KMS-11 (cell line): ENCODE data around the gene MNT.

Source experiments
- H2AFZ ChIP-seq: fragments of 200-600 bp; sonication (generic); 2 replicates; pipeline ENCODE4 v1.6.1; 2016; ENCODE audit warnings: antibody characterized with exemption, mixed run types, low read depth
- H3K27ac ChIP-seq: fragments of 200-600 bp; sonication (generic); 2 replicates; pipeline ENCODE4 v1.6.1; 2016; ENCODE audit warnings: mild to moderate bottlenecking, mixed run types
- H3K27me3 ChIP-seq: fragments of 200-600 bp; sonication (generic); 2 replicates; pipeline ENCODE4 v1.6.1; 2017; ENCODE audit warnings: mild to moderate bottlenecking, low read depth, mixed run types, moderate library complexity; ENCODE audit not compliant: insufficient read depth
- H3K36me3 ChIP-seq: fragments of 200-600 bp; sonication (generic); 2 replicates; pipeline ENCODE4 v1.6.1; 2017; ENCODE audit warnings: mild to moderate bottlenecking, mixed run types; ENCODE audit not compliant: insufficient read depth
- H3K4me1 ChIP-seq: fragments of 200-600 bp; sonication (generic); 2 replicates; pipeline ENCODE4 v1.6.1; 2016; ENCODE audit warnings: mild to moderate bottlenecking, low read depth, mixed run types; ENCODE audit not compliant: poor library complexity, severe bottlenecking
- H3K4me2 ChIP-seq: fragments of 200-600 bp; sonication (generic); 2 replicates; pipeline ENCODE4 v1.7.0; 2016; ENCODE audit warnings: mild to moderate bottlenecking, mixed run types
- H3K4me3 ChIP-seq: fragments of 200-600 bp; sonication (generic); IDR thresholded peaks from 2 replicates; pipeline ENCODE4 v1.6.1; 2017; ENCODE audit warnings: low read depth, low read length, mixed read lengths; ENCODE audit not compliant: insufficient read depth
- H3K79me2 ChIP-seq: fragments of 200-600 bp; sonication (generic); 2 replicates; pipeline ENCODE4 v1.6.1; 2016; ENCODE audit warnings: low read depth, mixed run types; ENCODE audit not compliant: insufficient read depth
- H3K9ac ChIP-seq: fragments of 200-600 bp; sonication (generic); 2 replicates; pipeline ENCODE4 v1.6.1; 2016; ENCODE audit warnings: mild to moderate bottlenecking, mixed run types
- H4K20me1 ChIP-seq: fragments of 200-600 bp; sonication (generic); 2 replicates; pipeline ENCODE4 v1.6.1; 2016; ENCODE audit warnings: mild to moderate bottlenecking, mixed run types; ENCODE audit not compliant: insufficient read depth
- TF ChIP-seq, protein P1 (sequence below): fragments of 200-600 bp; sonication (generic); conservative IDR thresholded peaks from 2 replicates; pipeline ENCODE4 v1.6.1; 2017; ENCODE audit warnings: low read depth, mild to moderate bottlenecking, antibody characterized with exemption, low read length, moderate library complexity, mixed read lengths

Gene MNT

DNA sequence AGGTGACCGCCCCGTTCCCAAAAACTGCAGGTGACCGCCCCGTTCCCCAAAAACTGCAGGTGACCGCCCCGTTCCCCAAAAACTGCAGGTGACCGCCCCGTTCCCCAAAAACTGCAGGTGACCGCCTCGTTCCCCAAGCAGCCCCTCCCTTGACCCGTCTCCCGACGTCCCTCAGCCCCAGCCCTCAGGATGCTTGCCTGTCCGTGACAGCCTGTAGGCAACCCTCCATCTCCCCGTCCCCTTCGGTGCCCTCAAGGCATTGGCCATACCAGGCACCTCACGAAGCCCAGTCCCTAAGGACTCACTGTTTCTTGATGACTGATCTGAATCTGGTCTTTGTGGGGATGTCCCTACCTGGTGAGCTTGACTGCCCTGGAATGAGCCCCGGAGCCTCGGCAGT lies 38.4 kb downstream of the MNT start:
- no peaks in the 10 kb centered on the region for H3K27me3 ChIP-seq
- H3K79me2 ChIP-seq = no peaks in the 10 kb centered on the region
- no peak overlapping the region for H3K27ac ChIP-seq
- H2AFZ ChIP-seq = no peak overlapping the region
- no peaks in the 10 kb centered on the region for H4K20me1 ChIP-seq
- no peak overlapping the region for H3K4me2 ChIP-seq
- no peak overlapping the region for H3K9ac ChIP-seq
- no peaks in the 10 kb centered on the region for H3K36me3 ChIP-seq
- H3K4me3 ChIP-seq = no peak overlapping the region
- no peaks in the 10 kb centered on the region for H3K4me1 ChIP-seq
- TF ChIP-seq, protein P1, sequence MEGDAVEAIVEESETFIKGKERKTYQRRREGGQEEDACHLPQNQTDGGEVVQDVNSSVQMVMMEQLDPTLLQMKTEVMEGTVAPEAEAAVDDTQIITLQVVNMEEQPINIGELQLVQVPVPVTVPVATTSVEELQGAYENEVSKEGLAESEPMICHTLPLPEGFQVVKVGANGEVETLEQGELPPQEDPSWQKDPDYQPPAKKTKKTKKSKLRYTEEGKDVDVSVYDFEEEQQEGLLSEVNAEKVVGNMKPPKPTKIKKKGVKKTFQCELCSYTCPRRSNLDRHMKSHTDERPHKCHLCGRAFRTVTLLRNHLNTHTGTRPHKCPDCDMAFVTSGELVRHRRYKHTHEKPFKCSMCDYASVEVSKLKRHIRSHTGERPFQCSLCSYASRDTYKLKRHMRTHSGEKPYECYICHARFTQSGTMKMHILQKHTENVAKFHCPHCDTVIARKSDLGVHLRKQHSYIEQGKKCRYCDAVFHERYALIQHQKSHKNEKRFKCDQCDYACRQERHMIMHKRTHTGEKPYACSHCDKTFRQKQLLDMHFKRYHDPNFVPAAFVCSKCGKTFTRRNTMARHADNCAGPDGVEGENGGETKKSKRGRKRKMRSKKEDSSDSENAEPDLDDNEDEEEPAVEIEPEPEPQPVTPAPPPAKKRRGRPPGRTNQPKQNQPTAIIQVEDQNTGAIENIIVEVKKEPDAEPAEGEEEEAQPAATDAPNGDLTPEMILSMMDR = no peak

DNA sequence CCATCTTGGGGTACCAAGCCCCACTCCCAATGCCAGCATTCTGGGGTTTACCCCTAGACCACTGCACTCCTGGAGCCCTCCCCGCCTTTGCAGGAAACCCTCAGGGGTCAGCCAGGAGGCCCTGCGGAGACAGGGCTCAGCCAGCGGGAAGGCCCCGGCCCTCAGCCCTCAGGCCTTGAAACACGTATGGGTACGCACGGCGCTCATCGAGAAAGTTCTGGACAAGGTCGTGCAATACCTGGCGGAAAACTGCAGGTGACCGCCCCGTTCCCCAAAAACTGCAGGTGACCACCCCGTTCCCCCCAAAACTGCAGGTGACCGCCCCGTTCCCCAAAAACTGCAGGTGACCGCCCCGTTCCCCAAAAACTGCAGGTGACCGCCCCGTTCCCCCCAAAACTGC lies 38.8 kb downstream of the MNT start:
- no peaks in the 10 kb centered on the region for H3K36me3 ChIP-seq
- H3K4me1 ChIP-seq = no peaks in the 10 kb centered on the region

DNA sequence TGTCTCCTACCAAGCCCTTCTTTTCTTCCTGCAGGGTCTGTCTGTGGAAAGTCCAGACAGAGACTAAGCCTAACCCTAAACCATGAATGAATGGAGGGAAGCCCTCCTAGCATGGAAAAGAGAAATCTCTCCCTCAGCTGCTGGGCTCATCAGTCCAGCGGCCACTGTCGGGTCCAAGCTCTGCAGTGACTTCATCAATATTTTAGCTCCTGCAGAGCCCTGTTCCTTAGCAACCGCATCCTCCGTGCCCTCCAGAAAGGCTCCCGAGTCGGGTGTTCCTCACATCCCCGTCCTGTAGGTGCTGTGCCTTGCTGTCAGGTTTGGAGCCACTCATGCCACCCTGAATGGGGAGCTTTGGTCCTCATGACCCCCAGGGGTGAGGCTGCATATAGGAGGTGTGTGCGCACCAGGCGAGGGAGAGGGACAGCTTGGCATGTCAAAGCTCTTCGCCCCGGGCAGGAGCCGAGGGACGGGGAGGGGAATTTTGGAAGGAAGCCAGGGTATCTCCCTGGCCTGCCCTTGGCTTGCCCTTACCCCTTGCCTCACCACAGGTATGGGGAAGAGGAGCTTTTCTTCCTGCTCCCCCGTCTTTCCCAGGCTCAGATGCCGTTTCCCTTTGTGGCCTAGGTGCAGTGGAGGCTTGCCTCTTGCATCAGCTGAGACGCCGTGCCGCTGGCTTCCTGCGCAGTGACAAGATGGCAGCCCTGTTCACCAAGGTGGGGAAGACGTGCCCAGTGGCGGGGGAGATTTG lies 39.7 kb downstream of the MNT start:
- no peak overlapping the region for H3K4me3 ChIP-seq
- no peaks in the 10 kb centered on the region for H3K4me1 ChIP-seq
- H3K36me3 ChIP-seq = no peaks in the 10 kb centered on the region
- H3K9ac ChIP-seq = no peak overlapping the region
- no peak overlapping the region for H3K27ac ChIP-seq
- TF ChIP-seq, protein P1 = no peak
- no peak overlapping the region for H2AFZ ChIP-seq
- H3K27me3 ChIP-seq = no peaks in the 10 kb centered on the region
- no peaks in the 10 kb centered on the region for H3K79me2 ChIP-seq
- no peaks in the 10 kb centered on the region for H4K20me1 ChIP-seq
- H3K4me2 ChIP-seq = no peak overlapping the region

More for the DNA sequence above, 38.8 kb downstream of the MNT start:
- TF ChIP-seq, protein P1 = no peak
- Histone ChIP-seq H3K27me3 (no peaks in the 10 kb centered on the region), H2AFZ (no peak overlapping the region), H3K27ac (no peak overlapping the region), H3K79me2 (no peaks in the 10 kb centered on the region), H3K9ac (no peak overlapping the region), H3K4me3 (no peak overlapping the region), H3K4me2 (no peak overlapping the region), H4K20me1 (no peaks in the 10 kb centered on the region)

DNA sequence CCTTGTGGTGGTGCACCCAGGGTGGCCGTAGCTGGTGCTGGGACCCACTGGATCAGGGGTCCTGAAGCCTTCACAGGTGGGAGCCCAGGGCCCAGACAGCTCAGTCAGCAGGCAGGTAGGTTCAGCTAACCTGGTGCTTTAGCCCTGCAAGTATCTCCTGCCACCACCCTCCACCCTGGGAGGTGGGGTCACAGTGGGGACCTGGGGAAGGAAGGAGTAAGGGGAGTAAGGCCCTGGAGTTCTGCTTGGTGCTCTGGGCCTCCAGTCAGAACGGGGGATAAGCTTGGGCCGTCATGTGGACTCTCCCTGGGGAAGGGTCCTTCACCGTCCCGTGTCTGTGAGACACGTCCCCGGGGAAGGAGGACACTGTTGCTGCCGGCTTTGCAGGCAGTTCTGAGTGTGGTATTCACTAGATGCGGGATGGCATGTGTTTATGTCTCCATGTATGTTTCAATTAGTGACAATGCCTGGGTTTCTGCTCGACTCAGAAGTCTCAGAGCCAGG lies 42.9 kb downstream of the MNT start:
- Histone ChIP-seq H3K27ac (no peak overlapping the region), H3K27me3 (no peaks in the 10 kb centered on the region), H3K4me2 (no peak overlapping the region), H2AFZ (no peak overlapping the region), H3K36me3 (no peaks in the 10 kb centered on the region), H3K9ac (no peak overlapping the region), H3K4me1 (peaks cover 8% of the 10 kb centered on the region), H3K79me2 (no peaks in the 10 kb centered on the region), H4K20me1 (no peaks in the 10 kb centered on the region), H3K4me3 (no peak overlapping the region)
- TF ChIP-seq, protein P1 = no peak
